ENCODE measurements around the gene ZNF428.
"Not testable (repeated sequence)": the region's sequence is repeated elsewhere in the genome, so short reads cannot be mapped to it uniquely, and the experiment has no call there.

ZNF428 gene

DNA sequence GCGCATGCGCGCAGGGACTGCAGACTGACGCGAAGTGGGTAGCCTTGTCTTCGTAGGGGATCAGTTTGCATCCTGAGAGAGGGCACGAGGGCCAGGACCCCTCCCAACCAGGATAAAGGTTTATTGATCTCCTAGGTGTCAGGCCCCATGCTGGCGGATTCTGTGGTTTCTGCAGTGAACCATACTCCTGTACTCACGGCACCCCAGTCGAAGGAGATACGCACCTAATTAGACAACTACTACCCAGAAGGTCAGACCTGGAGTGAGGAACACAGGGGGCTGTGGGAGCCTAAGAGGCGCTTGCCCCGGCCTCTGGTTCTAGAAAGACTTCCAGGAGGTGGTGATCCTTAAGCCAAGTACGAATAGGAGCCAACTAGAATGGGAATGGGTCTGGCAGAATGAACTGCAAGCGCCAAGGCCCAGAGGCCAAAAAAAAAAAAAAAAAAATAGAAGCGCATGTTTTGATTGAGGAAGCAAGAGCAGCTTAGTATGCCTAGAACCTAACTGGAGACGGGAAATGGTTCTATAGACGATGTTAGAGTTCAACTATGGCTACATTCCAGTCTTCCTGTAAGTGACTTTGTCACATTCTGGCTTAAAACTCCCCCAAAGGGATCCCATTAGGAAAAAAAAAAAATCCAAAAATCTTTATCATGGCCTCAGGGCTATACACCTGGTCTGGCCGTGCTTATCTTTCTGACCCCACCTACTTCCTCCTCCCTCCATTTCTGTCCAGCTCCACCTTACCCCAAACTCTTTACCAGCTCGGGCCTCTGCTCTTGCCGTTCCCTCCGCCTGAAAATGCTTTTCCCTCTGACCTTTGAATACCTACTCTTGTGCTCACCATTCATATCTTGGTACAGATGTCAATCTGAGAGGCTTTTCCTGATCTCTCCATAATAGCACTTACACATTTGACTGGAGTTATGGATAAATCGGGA is 902 bp upstream of the ZNF428 start:
- H3K4me3 ChIP-seq = peak overlapping the region; percentile 55
- H3K27me3 ChIP-seq (ENCODE audit: low read depth) = no peaks in the 10 kb centered on the region
- no peak for DNase-seq (ENCODE audit: low spot score in 2 of 2)
- peaks cover 7% of the 10 kb centered on the region for H3K4me1 ChIP-seq
- peaks cover 3% of the 10 kb centered on the region; the same call in 1 of the 2 replicates for H3K36me3 ChIP-seq (replicated peaks)
- in situ Hi-C loops (cut with MboI; ENCODE audit: low sequenced_read_pairs) = no loop called here
- H3K9me3 ChIP-seq = no peaks in the 10 kb centered on the region

- Histone ChIP-seq H3K36me3 (replicated peaks) (no peaks in the 10 kb centered on the region; the same call in 1 of the 2 replicates), H3K4me3 (peak overlapping the region; percentile 55), H3K9me3 (no peaks in the 10 kb centered on the region), H3K4me1 (peaks cover 7% of the 10 kb centered on the region), H3K27me3 (ENCODE audit: low read depth) (no peaks in the 10 kb centered on the region)
- in situ Hi-C loops (cut with MboI; ENCODE audit: low sequenced_read_pairs) = no loop called here
- peak; percentile 77 to 85 for DNase-seq (ENCODE audit: low spot score in 2 of 2)
Observed at GRCh38 chr19:43618921-43619261, 538 bp downstream of the ZNF428 start.

DNA sequence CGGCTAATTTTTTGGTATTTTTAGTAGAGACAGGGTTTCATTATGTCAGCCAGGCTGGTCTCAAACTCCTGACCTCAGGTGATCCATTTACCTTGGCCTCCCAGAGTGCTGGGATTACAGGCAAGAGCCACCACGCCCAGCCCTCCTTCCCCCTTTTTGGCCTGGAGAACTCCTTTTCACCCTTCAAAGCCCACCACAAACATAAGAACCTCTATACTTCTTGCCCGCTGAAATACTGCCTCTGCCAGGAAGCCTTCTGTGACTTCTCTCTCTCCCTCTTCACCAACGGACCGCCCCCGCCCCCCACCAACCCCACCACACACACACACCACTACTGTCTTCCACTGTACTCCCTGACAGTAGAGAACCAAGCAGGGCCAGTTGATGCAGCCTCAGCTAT is 2.5 kb downstream of the ZNF428 start:
- no peak for DNase-seq (ENCODE audit: low spot score in 2 of 2)
- Histone ChIP-seq H3K27me3 (ENCODE audit: low read depth) (no peaks in the 10 kb centered on the region), H3K4me3 (no peak overlapping the region), H3K4me1 (peaks cover 7% of the 10 kb centered on the region), H3K36me3 (replicated peaks) (peaks cover 10% of the 10 kb centered on the region), H3K9me3 (no peaks in the 10 kb centered on the region)
- in situ Hi-C loops (cut with MboI; ENCODE audit: low sequenced_read_pairs) = no loop called here

GRCh38 chr19:43616306-43616705 is 3.1 kb downstream of the ZNF428 start:
- H3K4me3 ChIP-seq = no peak overlapping the region
- H3K27me3 ChIP-seq (ENCODE audit: low read depth) = no peaks in the 10 kb centered on the region
- in situ Hi-C loops (cut with MboI; ENCODE audit: low sequenced_read_pairs) = no loop called here
- H3K36me3 ChIP-seq (replicated peaks) = peaks cover 15% of the 10 kb centered on the region
- DNase-seq (ENCODE audit: low spot score in 2 of 2) = no peak
- peaks cover 7% of the 10 kb centered on the region for H3K4me1 ChIP-seq
- no peaks in the 10 kb centered on the region for H3K9me3 ChIP-seq

DNA sequence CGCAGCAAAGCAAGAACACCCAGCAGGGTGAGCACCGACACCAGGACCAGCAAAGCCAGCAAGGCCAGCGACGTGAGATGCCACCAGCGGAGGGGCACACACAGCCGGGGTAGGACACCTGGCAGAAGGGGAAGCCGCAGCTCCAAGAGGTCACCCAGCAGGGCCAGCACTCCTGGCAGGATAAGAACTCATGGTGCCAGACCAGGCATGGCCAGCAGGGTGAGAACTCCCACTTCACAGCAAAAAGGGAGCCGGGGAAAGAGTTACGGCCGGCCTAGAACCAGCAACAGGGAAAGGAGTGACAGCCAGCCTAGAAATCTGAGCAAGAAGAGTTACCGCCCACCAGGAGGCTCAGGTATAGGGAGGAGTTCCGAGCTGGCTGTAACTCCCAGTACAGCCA is 7.1 kb downstream of the ZNF428 start:
- no peak for DNase-seq (ENCODE audit: low spot score in 2 of 2)
- in situ Hi-C loops (cut with MboI; ENCODE audit: low sequenced_read_pairs) = no loop called here
- Histone ChIP-seq H3K9me3 (no peaks in the 10 kb centered on the region), H3K36me3 (replicated peaks) (peaks cover 22% of the 10 kb centered on the region), H3K4me3 (no peak overlapping the region), H3K4me1 (no peaks in the 10 kb centered on the region), H3K27me3 (ENCODE audit: low read depth) (no peaks in the 10 kb centered on the region)

DNA sequence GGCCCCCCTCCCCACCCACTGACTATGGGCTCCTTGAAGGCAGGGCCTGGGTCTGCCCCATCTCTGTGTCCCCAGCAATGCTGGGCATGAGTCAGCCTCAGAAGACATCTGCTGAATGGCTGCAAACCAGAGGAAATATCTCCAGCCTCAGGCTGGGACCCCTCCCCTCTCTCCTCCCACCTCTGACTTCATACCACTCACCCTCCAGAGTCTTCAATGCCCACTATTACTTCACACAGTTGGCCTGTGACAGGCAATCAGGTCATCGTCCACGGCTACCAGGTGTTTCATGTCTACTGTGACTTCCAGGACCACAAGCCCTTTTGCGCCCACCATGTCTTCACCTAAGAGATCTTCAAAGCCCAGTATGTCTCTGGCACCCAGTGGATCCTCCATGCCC is 7.6 kb downstream of the ZNF428 start, which contains the start of gene SRRM5:
SRRM5 (plus strand) TSS at position 301 of the 400 bp plus-strand sequence; CDS start at position 335, 34 bp downstream.
- in situ Hi-C loops (cut with MboI; ENCODE audit: low sequenced_read_pairs) = no loop called here
- H3K27me3 ChIP-seq (ENCODE audit: low read depth) = no peaks in the 10 kb centered on the region
- peaks cover 22% of the 10 kb centered on the region for H3K36me3 ChIP-seq (replicated peaks)
- no peak for DNase-seq (ENCODE audit: low spot score in 2 of 2)
- no peak within 1 kb of the TSS for H3K4me3 ChIP-seq
- H3K9me3 ChIP-seq = no peaks in the 10 kb centered on the region
- no peaks in the 10 kb centered on the region for H3K4me1 ChIP-seq

GRCh38 chr19:43610493-43610892 is 8.9 kb downstream of the ZNF428 start:
- Histone ChIP-seq H3K36me3 (replicated peaks) (peaks cover 26% of the 10 kb centered on the region), H3K9me3 (no peaks in the 10 kb centered on the region), H3K27me3 (ENCODE audit: low read depth) (no peaks in the 10 kb centered on the region), H3K4me3 (no peak overlapping the region), H3K4me1 (no peaks in the 10 kb centered on the region)
- DNase-seq (ENCODE audit: low spot score in 2 of 2) = no peak
- in situ Hi-C loops (cut with MboI; ENCODE audit: low sequenced_read_pairs) = no loop called here

DNA sequence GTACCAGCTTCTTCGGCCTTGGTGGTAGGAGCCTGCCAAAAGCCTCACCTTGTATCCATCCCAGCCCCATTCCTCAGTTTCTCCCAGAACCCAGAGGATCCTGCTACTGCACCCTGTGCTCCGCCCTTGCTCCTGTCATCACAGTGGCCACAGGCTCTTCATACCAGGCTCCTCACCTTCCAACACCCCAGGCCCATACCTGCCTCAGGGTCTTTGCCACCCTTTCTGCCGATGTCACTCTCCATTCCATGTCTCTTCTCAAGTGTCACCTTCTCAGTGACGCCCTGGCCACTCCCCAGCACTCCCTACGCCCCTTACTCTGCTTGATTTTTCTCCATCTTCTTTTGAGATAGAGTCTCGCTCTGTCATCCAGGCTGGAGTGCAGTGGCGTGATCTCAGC is 9.6 kb downstream of the ZNF428 start:
- DNase-seq (ENCODE audit: low spot score in 2 of 2) = no peak
- H3K9me3 ChIP-seq = no peaks in the 10 kb centered on the region
- in situ Hi-C loops (cut with MboI; ENCODE audit: low sequenced_read_pairs) = no loop called here
- H3K4me1 ChIP-seq = no peaks in the 10 kb centered on the region
- no peak overlapping the region for H3K4me3 ChIP-seq
- no peaks in the 10 kb centered on the region for H3K27me3 ChIP-seq (ENCODE audit: low read depth)
- peaks cover 26% of the 10 kb centered on the region for H3K36me3 ChIP-seq (replicated peaks)

GRCh38 chr19:43607238-43608205 is 11.9 kb downstream of the ZNF428 start:
- DNase-seq (ENCODE audit: low spot score in 2 of 2) = no peak
- H3K9me3 ChIP-seq = no peaks in the 10 kb centered on the region
- H3K4me3 ChIP-seq = no peak overlapping the region
- in situ Hi-C loops (cut with MboI; ENCODE audit: low sequenced_read_pairs) = no loop called here
- no peaks in the 10 kb centered on the region for H3K27me3 ChIP-seq (ENCODE audit: low read depth)
- no peaks in the 10 kb centered on the region for H3K4me1 ChIP-seq
- peaks cover 22% of the 10 kb centered on the region for H3K36me3 ChIP-seq (replicated peaks)

DNA sequence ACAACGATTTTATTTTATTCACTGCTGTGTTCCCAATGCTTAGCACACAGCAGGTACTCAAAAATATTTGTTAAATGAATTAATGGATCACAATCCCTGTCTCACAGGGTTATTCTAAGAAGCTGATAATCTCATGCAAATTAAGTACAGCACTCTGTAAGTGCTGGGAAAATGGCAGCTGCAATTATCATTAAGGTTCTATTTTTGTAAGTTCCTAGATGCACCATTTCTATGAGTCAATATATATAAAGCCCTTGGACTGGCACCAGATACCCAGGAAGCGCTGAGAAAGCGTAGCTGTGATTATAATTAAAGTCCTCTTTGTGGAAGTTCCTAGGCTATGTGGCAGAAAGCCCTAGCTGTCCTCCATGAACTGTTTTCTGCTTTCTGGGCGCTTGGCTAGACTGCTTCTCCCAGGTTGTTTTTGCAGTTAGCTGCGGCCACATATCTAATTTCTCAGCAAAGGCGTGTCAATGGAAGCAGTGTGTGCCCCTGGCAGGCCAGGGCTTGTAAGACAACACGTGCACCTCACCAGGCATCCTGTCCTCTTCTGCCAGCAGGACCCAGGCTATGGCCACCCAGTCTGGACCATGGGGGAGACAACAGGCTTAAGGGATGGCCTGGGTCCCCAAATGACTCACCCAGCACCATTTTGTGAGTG is 12.7 kb downstream of the ZNF428 start:
- H3K4me3 ChIP-seq = no peak overlapping the region
- peaks cover 13% of the 10 kb centered on the region for H3K36me3 ChIP-seq (replicated peaks)
- H3K27me3 ChIP-seq (ENCODE audit: low read depth) = no peaks in the 10 kb centered on the region
- in situ Hi-C loops (cut with MboI; ENCODE audit: low sequenced_read_pairs) = no loop called here
- DNase-seq (ENCODE audit: low spot score in 2 of 2) = no peak
- H3K4me1 ChIP-seq = no peaks in the 10 kb centered on the region
- no peaks in the 10 kb centered on the region for H3K9me3 ChIP-seq

DNA sequence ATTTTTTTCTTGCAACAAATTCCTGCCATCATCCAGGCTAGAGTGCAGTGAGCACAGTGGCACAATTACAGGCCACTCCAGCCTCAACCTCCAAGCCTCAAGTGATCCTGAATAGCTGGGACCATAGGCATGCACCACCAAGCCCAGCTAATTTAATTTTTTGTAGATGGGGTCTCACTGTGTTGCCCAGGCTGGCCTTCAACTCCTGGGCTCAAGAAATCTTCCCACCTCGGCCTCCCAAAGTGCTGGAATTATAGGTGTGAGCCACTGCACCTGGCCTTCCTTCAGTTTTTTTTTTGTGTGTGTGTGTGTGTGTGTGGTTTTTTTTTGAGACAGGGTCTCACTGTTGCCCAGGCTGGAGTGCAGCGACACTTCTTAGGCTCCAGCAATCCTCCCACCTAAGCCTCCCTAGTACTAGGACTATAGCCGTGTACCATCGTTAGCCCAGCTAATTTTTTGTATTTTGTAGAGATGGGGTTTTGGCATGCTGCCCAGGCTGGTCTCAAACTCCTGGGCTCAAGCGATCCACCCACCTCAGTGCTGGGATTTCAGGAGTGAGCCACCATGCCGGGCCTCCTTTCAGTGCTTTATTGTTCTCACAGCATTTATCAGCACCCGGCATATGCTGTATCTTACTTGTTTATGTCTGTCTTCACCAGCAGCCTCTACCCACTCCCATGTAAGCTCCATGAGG is 13.4 kb downstream of the ZNF428 start:
- Histone ChIP-seq H3K9me3 (no peaks in the 10 kb centered on the region), H3K36me3 (replicated peaks) (peaks cover 14% of the 10 kb centered on the region), H3K4me3 (no peak overlapping the region), H3K27me3 (ENCODE audit: low read depth) (no peaks in the 10 kb centered on the region), H3K4me1 (no peaks in the 10 kb centered on the region)
- no peak for DNase-seq (ENCODE audit: low spot score in 2 of 2)
- in situ Hi-C loops (cut with MboI; ENCODE audit: low sequenced_read_pairs) = no loop called here

GRCh38 chr19:43600326-43600725 is 19.1 kb downstream of the ZNF428 start:
- H3K9me3 ChIP-seq; H3K4me3 ChIP-seq; in situ Hi-C loops (cut with MboI; ENCODE audit: low sequenced_read_pairs); H3K27me3 ChIP-seq (ENCODE audit: low read depth); DNase-seq (ENCODE audit: low spot score in 2 of 2); H3K4me1 ChIP-seq: not testable (repeated sequence)
- H3K36me3 ChIP-seq (replicated peaks) = peaks cover 13% of the 10 kb centered on the region
